Lower leg skin (tissue), 4 donors: ENCODE results near the gene GPAT3. TPM values are rescaled to one million over a fixed set of nuclear protein-coding genes. Genes with fewer than 3 reads are reported as not detected.

Source experiments
- DNase-seq, 2 donors: peaks; one replicate each; pipeline ENCODE4 v3.0.0-alpha.2; 2019; ENCODE audit warnings: low spot score in 2 of 2
- H3K4me3 ChIP-seq: fragments of 200-600 bp; sonication (generic); 2 replicates; pipeline ENCODE4 v1.5.1; 2017; ENCODE audit warnings: mild to moderate bottlenecking, low read depth; ENCODE audit not compliant: poor library complexity, severe bottlenecking
- POLR2A ChIP-seq, 2 donors: fragments of 450-650 bp; IDR thresholded peaks; one replicate each; pipeline ENCODE4 v1.6.1; 2016 to 2017; ENCODE audit warnings: antibody characterized with exemption in 2 of 2, mild to moderate bottlenecking in 1 of 2, moderate library complexity in 1 of 2
- WGBS, 2 donors: methylation state at CpG; one replicate each; pipeline ENCODE4 v1.1.5; 2018; 5-methylcytosine and 5-hydroxymethylcytosine counted together
- intact Hi-C: fragments of 100-400 bp; cut with DNase I; formaldehyde crosslinking; loops from one replicate; pipeline ENCODE4 v1.15.0; 2023; ENCODE audit warnings: low total_unique reads
- total RNA-seq, 4 donors: library from RNA; depleted of rRNA; stranded (reverse); fragments of >200 nt; gene quantifications; one replicate each; pipeline ENCODE4 v1.1.0, GENCODE V29; 2016
- TF ChIP-seq, protein P1 (sequence below), 3 donors: fragments of 450-650 bp; IDR thresholded peaks; one replicate each; pipeline ENCODE4 v1.5.1; 2016; ENCODE audit warnings: antibody characterized with exemption in 3 of 3, mild to moderate bottlenecking in 3 of 3, moderate library complexity in 2 of 3

GPAT3 gene
- total RNA-seq, 4 donors from 2014 or later = 4.0 to 8.5 (median 6.4) TPM

DNA sequence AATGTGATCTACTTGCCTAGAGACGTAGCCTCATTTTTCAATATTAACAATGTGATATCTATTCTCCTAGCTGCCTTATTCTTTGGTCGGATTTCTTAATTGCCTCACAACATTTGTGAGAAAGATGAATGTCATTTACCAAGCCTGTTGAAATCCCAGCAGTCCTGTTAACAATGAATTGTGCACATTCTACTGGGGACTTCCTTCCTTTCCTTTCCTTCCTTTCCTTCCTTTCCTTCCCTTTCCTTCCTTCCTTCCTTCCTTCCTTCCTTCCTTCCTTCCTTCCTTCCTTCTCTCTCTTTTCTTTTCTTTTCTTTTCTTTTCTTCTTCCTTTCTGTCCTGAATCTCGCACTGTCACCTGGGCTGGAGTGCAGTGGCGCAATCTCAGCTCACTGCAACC, 107.1 kb downstream of the GPAT3 start:
- DNase-seq = no peak
- WGBS, 2 donors = 84 to 86% methylated on average over 4 of the region's 4 CpGs
- TF ChIP-seq, protein P1, sequence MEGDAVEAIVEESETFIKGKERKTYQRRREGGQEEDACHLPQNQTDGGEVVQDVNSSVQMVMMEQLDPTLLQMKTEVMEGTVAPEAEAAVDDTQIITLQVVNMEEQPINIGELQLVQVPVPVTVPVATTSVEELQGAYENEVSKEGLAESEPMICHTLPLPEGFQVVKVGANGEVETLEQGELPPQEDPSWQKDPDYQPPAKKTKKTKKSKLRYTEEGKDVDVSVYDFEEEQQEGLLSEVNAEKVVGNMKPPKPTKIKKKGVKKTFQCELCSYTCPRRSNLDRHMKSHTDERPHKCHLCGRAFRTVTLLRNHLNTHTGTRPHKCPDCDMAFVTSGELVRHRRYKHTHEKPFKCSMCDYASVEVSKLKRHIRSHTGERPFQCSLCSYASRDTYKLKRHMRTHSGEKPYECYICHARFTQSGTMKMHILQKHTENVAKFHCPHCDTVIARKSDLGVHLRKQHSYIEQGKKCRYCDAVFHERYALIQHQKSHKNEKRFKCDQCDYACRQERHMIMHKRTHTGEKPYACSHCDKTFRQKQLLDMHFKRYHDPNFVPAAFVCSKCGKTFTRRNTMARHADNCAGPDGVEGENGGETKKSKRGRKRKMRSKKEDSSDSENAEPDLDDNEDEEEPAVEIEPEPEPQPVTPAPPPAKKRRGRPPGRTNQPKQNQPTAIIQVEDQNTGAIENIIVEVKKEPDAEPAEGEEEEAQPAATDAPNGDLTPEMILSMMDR (IDR thresholded peaks at IDR 0.05) = no peak
- TF ChIP-seq POLR2A (IDR thresholded peaks at IDR 0.05) = no peak
- intact Hi-C loops = loop anchor here (5.0 kb wide), 2 partner anchors 136 to 619 kb away; no protein-coding TSS in a partner anchor
- H3K4me3 ChIP-seq = no peak overlapping the region

DNA sequence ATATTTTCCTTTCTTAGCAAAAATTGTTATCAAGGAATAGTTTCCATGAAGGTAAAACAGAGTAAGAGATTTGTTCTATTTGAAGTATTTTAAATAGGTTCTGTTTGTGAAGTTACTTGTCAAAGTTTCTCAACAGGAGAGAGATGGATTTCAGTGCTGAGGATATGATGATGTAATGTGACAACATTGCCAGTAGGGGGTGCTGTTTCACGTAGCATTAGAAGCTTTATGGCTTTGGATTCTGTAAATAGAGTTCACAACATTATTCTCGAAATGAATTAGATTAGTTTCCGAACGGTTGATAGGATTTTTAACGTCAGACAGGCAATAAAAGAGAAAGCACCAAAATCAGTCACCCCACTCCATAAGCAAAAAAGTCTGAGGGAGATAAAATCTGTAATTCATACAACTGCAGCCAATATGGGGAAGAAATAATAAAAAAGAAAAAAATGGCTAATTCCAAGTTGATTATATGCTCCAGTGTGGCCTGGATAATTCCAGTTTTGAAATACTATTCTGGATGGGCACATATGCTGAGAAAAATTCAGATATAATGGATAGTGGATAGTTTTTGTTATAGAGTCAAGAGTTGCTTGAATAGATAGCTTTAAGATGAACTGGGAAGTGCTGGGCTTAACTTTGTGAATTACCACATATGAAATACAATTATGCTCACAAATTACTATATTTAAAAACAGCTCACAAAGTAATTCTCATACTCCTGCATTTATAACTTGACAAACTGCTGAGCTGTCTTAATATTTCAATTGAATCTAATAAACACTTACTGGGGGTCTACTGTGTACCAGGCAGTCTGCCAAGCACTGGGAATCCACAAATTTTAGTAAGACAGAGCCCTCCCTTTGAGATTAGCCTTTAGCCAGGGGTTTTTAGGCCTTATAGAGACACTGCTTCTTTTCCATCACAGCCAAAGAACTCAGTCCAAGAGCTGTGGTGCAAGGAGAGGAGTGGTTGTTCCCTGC, 109.1 kb downstream of the GPAT3 start:
- TF ChIP-seq POLR2A (IDR thresholded peaks at IDR 0.05) = no peak
- TF ChIP-seq, protein P1 (IDR thresholded peaks at IDR 0.05) = peak in 1 of 3 donors; percentile 28
- WGBS, 2 donors = 1% methylated on average over 5 of the region's 5 CpGs
- no peak overlapping the region for H3K4me3 ChIP-seq
- no peak for DNase-seq
- intact Hi-C loops = loop anchor here (5.0 kb wide), 2 partner anchors 138 to 617 kb away; no protein-coding TSS in a partner anchor

DNA sequence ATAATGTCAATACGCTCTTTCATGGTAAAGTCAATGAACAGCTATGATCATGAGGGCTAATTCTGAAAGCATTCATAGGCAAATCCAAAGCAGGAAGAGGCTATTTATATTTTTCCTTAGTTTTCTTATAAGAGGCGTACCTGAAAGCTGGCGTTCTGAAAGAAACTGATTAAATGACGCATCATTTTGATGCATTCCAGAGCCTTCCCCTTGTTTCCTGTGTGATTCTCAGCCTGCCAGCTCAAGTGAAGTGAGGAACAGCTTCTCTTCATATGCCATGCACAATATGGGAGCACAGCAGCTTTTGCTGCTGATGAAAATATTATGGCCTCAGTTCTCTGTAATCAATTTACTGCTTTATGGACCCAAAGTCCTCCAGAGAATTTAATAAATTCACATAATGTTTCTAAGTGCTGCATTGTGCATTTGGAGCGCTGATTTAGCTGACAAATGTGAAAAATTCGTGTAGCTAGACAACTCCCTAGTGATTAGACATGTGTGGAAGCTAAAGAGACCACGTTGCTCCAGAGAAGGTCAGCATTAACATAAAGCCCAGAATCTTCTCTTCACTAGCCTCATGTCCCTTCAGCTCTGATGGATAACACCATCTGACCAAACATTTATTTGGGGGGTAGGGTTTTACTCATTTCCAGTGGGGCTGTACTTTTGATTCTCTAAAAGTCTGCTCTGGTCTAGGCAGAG, 110.8 kb downstream of the GPAT3 start:
- WGBS, 2 donors = 51 to 52% methylated on average over 7 of the region's 7 CpGs
- DNase-seq = no peak
- intact Hi-C loops = no loop called here

DNA sequence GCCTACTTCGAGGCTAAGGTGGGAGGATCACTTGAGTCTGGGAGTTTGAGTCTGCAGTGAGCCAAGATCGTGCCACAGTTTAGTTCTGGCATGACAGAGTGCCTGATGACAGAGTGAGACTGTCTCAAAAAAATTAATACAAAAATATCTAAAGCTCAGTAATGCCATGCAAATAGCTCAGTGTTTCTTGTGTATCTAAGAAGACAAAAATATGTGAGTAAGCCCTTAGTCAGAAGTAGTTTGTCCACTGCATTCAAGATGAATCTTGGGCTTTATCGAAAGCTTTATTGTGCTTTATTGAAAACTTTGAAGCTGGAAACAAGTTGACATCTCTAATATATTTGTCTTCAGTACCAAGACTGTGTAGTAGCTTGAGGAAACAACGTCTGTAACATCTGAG, 115.9 kb downstream of the GPAT3 start:
- WGBS, 2 donors = 83% methylated on average over 4 of the region's 4 CpGs
- intact Hi-C loops = no loop called here
- TF ChIP-seq POLR2A (IDR thresholded peaks at IDR 0.05) = no peak
- TF ChIP-seq, protein P1 (IDR thresholded peaks at IDR 0.05) = no peak
- H3K4me3 ChIP-seq = no peak overlapping the region
- no peak for DNase-seq

More for the DNA sequence above, 110.8 kb downstream of the GPAT3 start:
- TF ChIP-seq, protein P1 (IDR thresholded peaks at IDR 0.05) = no peak
- no peak for TF ChIP-seq POLR2A (IDR thresholded peaks at IDR 0.05)
- no peak overlapping the region for H3K4me3 ChIP-seq

Other genes starting within 250 kb of the GPAT3 start
- 10 to 100 TPM in 1 of 4 donors, 1 to 10 TPM in 3; 7.6 to 12.5 (median 9.1) TPM for gene HPSE, start 201.3 kb upstream of the GPAT3 start, total RNA-seq
- 10 to 100 TPM; 11.6 to 22.3 (median 13.6) TPM for gene HELQ, start 80.3 kb upstream of the GPAT3 start, total RNA-seq
- gene MRPS18C, start 80.0 kb upstream of the GPAT3 start, total RNA-seq = 10 to 100 TPM in 3 of 4 donors, 1 to 10 TPM in 1; 6.9 to 20.1 (median 15.1) TPM
- gene ABRAXAS1, start 51.0 kb upstream of the GPAT3 start, total RNA-seq = 1 to 10 TPM; 5.4 to 7.7 (median 7.3) TPM